HEK293T (cell line): ENCODE measurements around the gene HS6ST2.

Experiments
- CTCF ChIA-PET: fragments of 350-600 bp; formaldehyde crosslinking; extraction: SDS; loops from one replicate; lab custom pipeline; 2021; ENCODE audit warnings: antibody characterized with exemption, inconsistent platforms; lab: Yijun Ruan, JAX
- POLR2A ChIA-PET: fragments of 350-600 bp; formaldehyde crosslinking; extraction: SDS; loops from one replicate; lab custom pipeline; 2020; ENCODE audit warnings: antibody characterized with exemption, inconsistent platforms; lab: Yijun Ruan, JAX
- DNase-seq: peaks from one replicate; pipeline ENCODE4 v3.0.0; 2012; ENCODE audit warnings: mixed read lengths; ENCODE audit errors: extremely low spot score
- ARNT ChIP-seq: fragments of 450-650 bp; IDR thresholded peaks from 2 replicates; pipeline ENCODE4 v1.6.1; 2017; ENCODE audit warnings: mild to moderate bottlenecking
- BHLHE40 ChIP-seq: fragments of 450-650 bp; IDR thresholded peaks from 2 replicates; pipeline ENCODE4 v1.6.1; 2016; ENCODE audit warnings: mild to moderate bottlenecking, moderate library complexity, borderline replicate concordance
- CTBP1 ChIP-seq: fragments of 450-650 bp; IDR thresholded peaks from 2 replicates; pipeline ENCODE4 v1.6.1; 2016; ENCODE audit warnings: borderline replicate concordance
- ELF4 ChIP-seq: fragments of 450-650 bp; IDR thresholded peaks from 2 replicates; pipeline ENCODE4 v1.6.1; 2017; ENCODE audit warnings: antibody characterized with exemption
- FOXA1 ChIP-seq: fragments of 450-650 bp; IDR thresholded peaks from 2 replicates; pipeline ENCODE4 v1.6.1; 2016; ENCODE audit warnings: mild to moderate bottlenecking
- FOXK2 ChIP-seq: fragments of 450-650 bp; IDR thresholded peaks from 2 replicates; pipeline ENCODE4 v1.6.1; 2016; ENCODE audit warnings: mild to moderate bottlenecking
- FOXM1 ChIP-seq: fragments of 450-650 bp; IDR thresholded peaks from 2 replicates; pipeline ENCODE4 v1.6.1; 2017; ENCODE audit warnings: mild to moderate bottlenecking, borderline replicate concordance
- HDGF ChIP-seq: fragments of 450-650 bp; IDR thresholded peaks from 2 replicates; pipeline ENCODE4 v1.6.1; 2017; ENCODE audit warnings: antibody characterized with exemption, borderline replicate concordance
- L3MBTL2 ChIP-seq: fragments of 450-650 bp; conservative IDR thresholded peaks from 2 replicates; pipeline ENCODE4 v1.6.1; 2016; ENCODE audit warnings: mild to moderate bottlenecking
- LEF1 ChIP-seq: fragments of 450-650 bp; IDR thresholded peaks from 2 replicates; pipeline ENCODE4 v1.6.1; 2017; ENCODE audit warnings: mild to moderate bottlenecking, borderline replicate concordance
- NFRKB ChIP-seq: fragments of 450-650 bp; IDR thresholded peaks from 2 replicates; pipeline ENCODE4 v1.6.1; 2016; ENCODE audit warnings: mild to moderate bottlenecking, moderate library complexity
- SP1 ChIP-seq: fragments of 450-650 bp; IDR thresholded peaks from 2 replicates; pipeline ENCODE4 v1.6.1; 2017
- SUZ12 ChIP-seq: fragments of 450-650 bp; IDR thresholded peaks from 2 replicates; pipeline ENCODE4 v1.6.1; 2016; ENCODE audit warnings: mild to moderate bottlenecking
- TARDBP ChIP-seq: fragments of 450-650 bp; IDR thresholded peaks from 2 replicates; pipeline ENCODE4 v1.6.1; 2016
- ZNF384 ChIP-seq: fragments of 450-650 bp; IDR thresholded peaks from 2 replicates; pipeline ENCODE4 v1.6.1; 2016
- TF ChIP-seq, protein P1 (sequence below): fragments of 450-650 bp; IDR thresholded peaks from 2 replicates; pipeline ENCODE4 v1.6.1; 2016

HS6ST2 gene

DNA sequence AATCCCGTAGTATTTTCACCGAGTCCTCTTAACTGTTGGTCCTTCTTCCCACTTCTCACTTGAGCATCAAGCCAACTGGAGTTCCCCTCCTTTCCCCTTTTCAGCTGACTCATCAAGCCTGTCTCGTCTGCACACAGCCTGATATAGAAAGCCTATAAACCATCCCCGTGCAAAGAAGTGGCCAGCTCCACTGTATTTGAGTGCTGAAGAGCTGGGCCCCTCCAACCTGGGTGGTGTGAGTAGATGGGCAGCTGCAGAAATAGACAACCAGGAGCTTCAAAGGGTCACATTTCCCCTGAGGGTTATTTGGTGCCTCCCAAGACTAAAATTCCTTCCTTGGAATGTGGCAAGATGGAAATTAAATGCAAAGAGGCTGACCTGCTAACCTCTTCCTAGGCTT is 199.7 kb downstream of the HS6ST2 start:
- ChIA-PET POLR2A (no interaction called here), CTCF (no interaction called here)
- TF ChIP-seq HDGF (no peak), LEF1 (no peak), FOXA1 (no peak), NFRKB (no peak), CTBP1 (no peak), L3MBTL2 (no peak), ELF4 (no peak), FOXM1 (no peak), ZNF384 (no peak), BHLHE40 (no peak), FOXK2 (no peak), SUZ12 (no peak), ARNT (no peak), SP1 (no peak), TARDBP (no peak)
- TF ChIP-seq, protein P1, sequence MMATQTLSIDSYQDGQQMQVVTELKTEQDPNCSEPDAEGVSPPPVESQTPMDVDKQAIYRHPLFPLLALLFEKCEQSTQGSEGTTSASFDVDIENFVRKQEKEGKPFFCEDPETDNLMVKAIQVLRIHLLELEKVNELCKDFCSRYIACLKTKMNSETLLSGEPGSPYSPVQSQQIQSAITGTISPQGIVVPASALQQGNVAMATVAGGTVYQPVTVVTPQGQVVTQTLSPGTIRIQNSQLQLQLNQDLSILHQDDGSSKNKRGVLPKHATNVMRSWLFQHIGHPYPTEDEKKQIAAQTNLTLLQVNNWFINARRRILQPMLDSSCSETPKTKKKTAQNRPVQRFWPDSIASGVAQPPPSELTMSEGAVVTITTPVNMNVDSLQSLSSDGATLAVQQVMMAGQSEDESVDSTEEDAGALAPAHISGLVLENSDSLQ = no peak
- DNase-seq = no peak

DNA sequence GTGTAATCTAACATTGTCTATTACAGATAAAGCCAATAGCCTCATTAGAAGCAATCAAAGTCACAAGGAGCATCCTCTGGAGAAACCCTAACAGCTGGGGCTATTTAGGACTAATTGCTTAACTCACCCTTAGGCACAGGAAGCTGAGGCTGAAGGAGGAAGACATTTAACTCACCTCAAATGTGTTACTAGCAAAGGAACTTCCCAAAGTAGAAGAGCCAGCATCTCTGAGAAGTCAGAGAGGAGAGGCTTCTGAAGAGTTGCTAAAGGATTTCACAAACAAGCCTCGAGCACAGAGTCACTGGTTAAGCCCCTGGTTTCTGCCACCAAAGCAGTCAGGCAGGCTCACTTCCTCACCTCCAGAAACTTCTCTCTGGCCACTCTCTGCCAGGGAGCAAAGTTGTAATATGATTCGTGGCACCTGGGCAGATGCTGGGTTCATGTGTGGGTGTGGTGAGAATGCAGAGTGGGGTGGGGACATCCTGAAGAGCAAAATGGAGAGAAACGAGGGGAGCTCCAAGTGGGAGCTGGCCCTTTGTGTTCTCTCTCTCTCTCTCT is 201.3 kb downstream of the HS6ST2 start:
- TF ChIP-seq HDGF (no peak), FOXA1 (no peak), TARDBP (no peak), ELF4 (no peak), LEF1 (no peak)
- TF ChIP-seq, protein P1 = no peak
- DNase-seq = no peak
- POLR2A ChIA-PET = no interaction called here
- CTCF ChIA-PET = no interaction called here

DNA sequence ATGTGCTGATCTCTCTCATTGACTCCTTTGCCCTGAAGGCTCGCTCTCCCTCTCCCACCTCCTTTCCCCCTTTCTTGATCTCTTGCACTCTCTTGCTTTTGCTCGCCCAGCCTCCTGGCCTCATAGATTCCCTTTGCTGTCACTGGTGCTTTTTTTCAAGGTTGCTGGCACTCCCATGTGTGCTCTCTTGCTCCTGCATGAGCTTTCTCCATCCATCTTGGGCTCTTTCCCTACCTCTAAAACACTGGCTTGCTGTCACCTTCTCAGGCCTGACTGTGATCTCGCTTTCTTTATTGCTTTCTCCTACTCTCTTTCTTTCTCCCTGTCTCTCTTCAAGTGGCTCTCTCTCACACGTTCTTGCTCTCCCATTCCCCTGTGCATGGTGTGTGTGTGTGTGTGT is 202.0 kb downstream of the HS6ST2 start:
- ChIA-PET POLR2A (no interaction called here), CTCF (no interaction called here)
- DNase-seq = no peak
- TF ChIP-seq ZNF384 (no peak), L3MBTL2 (no peak), NFRKB (no peak), CTBP1 (no peak), BHLHE40 (no peak), SP1 (no peak), SUZ12 (no peak), FOXK2 (no peak), ELF4 (no peak), FOXM1 (no peak), TARDBP (no peak), HDGF (no peak), FOXA1 (no peak), LEF1 (no peak), ARNT (no peak)
- TF ChIP-seq, protein P1 = no peak

DNA sequence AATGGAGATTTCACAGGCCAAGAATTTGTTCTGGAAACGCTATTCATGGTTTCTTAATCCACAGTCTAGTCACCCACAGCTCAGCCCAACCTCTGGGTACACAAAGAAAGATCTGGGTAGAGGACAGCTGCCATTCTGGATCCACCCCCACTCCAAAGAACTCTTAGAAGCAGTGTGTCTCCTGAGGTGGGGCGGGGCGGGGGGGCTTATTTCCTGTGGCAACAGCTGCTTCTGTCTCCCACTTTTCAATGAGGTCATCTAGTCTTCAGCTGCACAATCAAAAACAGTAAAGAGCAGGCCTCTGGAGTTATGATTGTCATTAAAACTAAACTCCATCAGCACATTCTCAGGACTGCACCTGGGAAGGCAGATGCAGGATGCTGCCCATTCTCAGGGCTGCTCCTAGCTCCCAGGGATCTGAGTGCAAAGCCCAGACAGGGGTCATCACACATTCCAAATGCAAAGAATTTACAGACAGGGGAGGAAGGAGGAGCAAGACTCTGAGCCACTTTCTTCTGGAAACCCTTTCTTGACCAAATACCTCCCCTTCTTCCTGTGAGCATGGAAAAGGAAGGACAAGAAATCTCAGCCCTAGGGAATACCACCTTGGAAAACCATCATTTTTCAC is 207.3 kb downstream of the HS6ST2 start:
- POLR2A ChIA-PET = no interaction called here
- CTCF ChIA-PET = interaction anchor here (1.2 kb wide), 1 partner anchor 11 kb away, joined by 7 read pairs; no protein-coding TSS in a partner anchor
- no peak for TF ChIP-seq FOXA1
- no peak for TF ChIP-seq NFRKB
- no peak for TF ChIP-seq TARDBP
- TF ChIP-seq FOXM1 = no peak
- no peak for TF ChIP-seq ZNF384
- no peak for DNase-seq

DNA sequence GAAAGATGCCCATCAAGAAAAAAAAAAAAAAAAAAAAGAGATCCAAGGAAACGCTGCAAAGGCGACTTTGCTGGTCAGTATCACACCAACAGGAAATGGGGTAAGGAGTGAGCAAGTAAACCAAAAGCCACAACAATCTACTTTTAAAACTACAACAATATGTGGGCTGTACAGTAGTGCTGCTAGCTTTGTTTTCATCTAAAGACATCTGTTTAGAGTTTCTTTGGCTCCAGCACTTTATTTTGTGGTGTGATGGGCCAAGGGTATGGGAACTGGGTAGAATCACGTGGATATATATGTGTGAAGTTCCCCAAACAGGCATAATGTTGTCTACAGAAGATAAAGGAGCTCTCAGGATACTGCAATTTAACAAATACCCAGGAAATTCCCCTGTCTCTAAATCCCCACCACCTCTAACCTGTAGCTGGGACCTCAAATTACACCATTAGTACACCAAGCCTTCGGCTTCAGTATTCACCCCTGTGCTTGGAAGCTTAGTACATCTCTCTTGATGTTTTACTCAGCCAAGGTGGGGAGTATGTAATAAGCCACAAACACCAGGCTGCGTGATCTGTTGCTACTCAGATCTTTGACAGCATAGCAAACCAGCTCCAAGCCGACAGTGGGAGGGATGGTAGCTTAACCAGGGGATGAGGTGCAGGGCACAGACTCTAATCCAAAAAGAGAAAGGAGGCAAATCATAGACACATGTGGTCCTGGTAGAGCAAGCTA is 207.9 kb downstream of the HS6ST2 start:
- POLR2A ChIA-PET = no interaction called here
- DNase-seq = no peak
- no peak for TF ChIP-seq SP1
- no peak for TF ChIP-seq L3MBTL2
- TF ChIP-seq, protein P1 = no peak
- TF ChIP-seq FOXM1 = no peak
- no peak for TF ChIP-seq TARDBP
- TF ChIP-seq LEF1 = no peak
- TF ChIP-seq SUZ12 = no peak
- no peak for TF ChIP-seq ELF4
- no peak for TF ChIP-seq FOXA1
- TF ChIP-seq CTBP1 = no peak
- no peak for TF ChIP-seq BHLHE40
- TF ChIP-seq ZNF384 = no peak
- no peak for TF ChIP-seq HDGF
- CTCF ChIA-PET = interaction anchor here (0.6 to 1.2 kb wide), 2 partner anchors 10 kb away, joined by 3 to 7 read pairs; no protein-coding TSS in a partner anchor
